Liver (tissue), 9 donors: ENCODE data around the gene ENOX2. TPM values are rescaled to one million over a fixed set of nuclear protein-coding genes. Genes with fewer than 3 reads are reported as not detected.

Experiments used
- DNase-seq: peaks from one replicate; pipeline ENCODE4 v3.0.0-alpha.2; 2017; ENCODE audit warnings: low spot score
- H3K27ac ChIP-seq, 2 donors: one replicate each; pipeline ENCODE4 v1.7.0; 2013; ENCODE audit warnings: inconsistent platforms in 2 of 2, low read length in 2 of 2, control low read depth in 1 of 2, low read depth in 1 of 2, mild to moderate bottlenecking in 1 of 2
- H3K27me3 ChIP-seq, 4 donors: one replicate each; pipeline versions ENCODE4 v1.6.1 to v1.7.0; 2013; ENCODE audit warnings: low read length in 3 of 4, inconsistent platforms in 1 of 4, mild to moderate bottlenecking in 1 of 4, moderate library complexity in 1 of 4; ENCODE audit not compliant: control insufficient read depth in 4 of 4, insufficient read depth in 4 of 4
- H3K36me3 ChIP-seq, 4 donors: one replicate each; pipeline versions ENCODE4 v1.6.1 to v1.7.0; 2013; ENCODE audit warnings: low read length in 3 of 4, mild to moderate bottlenecking in 3 of 4, low read depth in 1 of 4, moderate library complexity in 1 of 4; ENCODE audit not compliant: control insufficient read depth in 4 of 4, insufficient read depth in 3 of 4
- H3K4me1 ChIP-seq, 4 donors: one replicate each; pipeline versions ENCODE4 v1.6.1 to v1.7.0; 2013; ENCODE audit warnings: low read length in 3 of 4, mild to moderate bottlenecking in 3 of 4, moderate library complexity in 1 of 4; ENCODE audit not compliant: control insufficient read depth in 4 of 4, insufficient read depth in 4 of 4
- H3K4me3 ChIP-seq, 3 donors: one replicate each; pipeline versions ENCODE4 v1.6.1 to v1.7.0; 2013; ENCODE audit warnings: low read length in 3 of 3, control low read depth in 1 of 3, low read depth in 1 of 3, mild to moderate bottlenecking in 1 of 3
- H3K9ac ChIP-seq, 2 donors: one replicate each; pipeline ENCODE4 v1.7.0; 2013; ENCODE audit warnings: low read length in 2 of 2, mild to moderate bottlenecking in 2 of 2, moderate library complexity in 2 of 2, control low read depth in 1 of 2, low read depth in 1 of 2
- H3K9me3 ChIP-seq, 4 donors: one replicate each; pipeline versions ENCODE4 v1.6.1 to v1.7.0; 2013; ENCODE audit warnings: low read length in 3 of 4; ENCODE audit not compliant: control insufficient read depth in 4 of 4
- ATF3 ChIP-seq: IDR thresholded peaks from 2 replicates; pipeline ENCODE4 v1.6.1; 2016; ENCODE audit warnings: antibody characterized with exemption
- CTCF ChIP-seq: fragments of 150-350 bp; IDR thresholded peaks from 2 replicates; pipeline ENCODE4 v1.5.1; 2017; ENCODE audit warnings: improper control_type of control experiment, low read depth, low read length; ENCODE audit not compliant: missing input control
- EGR1 ChIP-seq, 2 donors: IDR thresholded peaks; 2 replicates each; pipeline ENCODE4 v1.6.1; 2016 to 2018; ENCODE audit warnings: antibody characterized with exemption in 2 of 2, low read depth in 2 of 2
- FOXA1 ChIP-seq: IDR thresholded peaks from 2 replicates; pipeline ENCODE4 v1.6.1; 2016; ENCODE audit warnings: antibody characterized with exemption
- FOXA2 ChIP-seq: IDR thresholded peaks from 2 replicates; pipeline ENCODE4 v1.6.1; 2016; ENCODE audit warnings: antibody characterized with exemption
- GABPA ChIP-seq, 2 donors: IDR thresholded peaks in 1 of 2; conservative IDR thresholded peaks in 1 of 2; 2 replicates each; pipeline ENCODE4 v1.6.1; 2016; ENCODE audit warnings: antibody characterized with exemption in 2 of 2, mild to moderate bottlenecking in 1 of 2, moderate library complexity in 1 of 2
- HNF4A ChIP-seq, 2 donors: conservative IDR thresholded peaks; 2 replicates each; pipeline ENCODE4 v1.6.1; 2016; ENCODE audit warnings: antibody characterized with exemption in 2 of 2, mild to moderate bottlenecking in 2 of 2
- HNF4G ChIP-seq: IDR thresholded peaks from 2 replicates; pipeline ENCODE4 v1.6.1; 2016; ENCODE audit warnings: antibody characterized with exemption
- JUND ChIP-seq, 2 donors: IDR thresholded peaks; 2 replicates each; pipeline ENCODE4 v1.6.1; 2016; ENCODE audit warnings: antibody characterized with exemption in 2 of 2
- NR2F2 ChIP-seq: IDR thresholded peaks from 2 replicates; pipeline ENCODE4 v1.6.1; 2016; ENCODE audit warnings: antibody characterized with exemption
- RAD21 ChIP-seq, 2 donors: IDR thresholded peaks; 2 replicates each; pipeline ENCODE4 v1.6.1; 2016; ENCODE audit warnings: antibody characterized with exemption in 2 of 2, mild to moderate bottlenecking in 2 of 2
- RXRA ChIP-seq, 2 donors: IDR thresholded peaks; 2 replicates each; pipeline ENCODE4 v1.6.1; 2017 to 2018; ENCODE audit warnings: antibody characterized with exemption in 2 of 2, mild to moderate bottlenecking in 1 of 2
- SP1 ChIP-seq: IDR thresholded peaks from 2 replicates; pipeline ENCODE4 v1.6.1; 2018; ENCODE audit warnings: antibody characterized with exemption, mild to moderate bottlenecking
- TAF1 ChIP-seq: conservative IDR thresholded peaks from 2 replicates; pipeline ENCODE4 v1.6.1; 2016; ENCODE audit warnings: antibody characterized with exemption, mild to moderate bottlenecking
- YY1 ChIP-seq: IDR thresholded peaks from 2 replicates; pipeline ENCODE4 v1.6.1; 2016; ENCODE audit warnings: antibody characterized with exemption, mild to moderate bottlenecking
- WGBS: extraction: QIAGEN DNeasy Blood & Tissue Kit; methylation state at CpG from one replicate; pipeline ENCODE4 v1.1.7; 2013; 5-methylcytosine and 5-hydroxymethylcytosine counted together
- polyA plus RNA-seq, 2 donors: library from polyadenylated mRNA; stranded (reverse) in 1 of 2; unstranded in 1 of 2; fragments of 200-250 nt in 1 of 2; fragments of >200 nt in 1 of 2; fragmentation: Nextera tagmentation in 1 of 2; extraction: Ambion mirVana in 1 of 2; gene quantifications; one replicate each; pipeline versions ENCODE4 v1.2.1 to v1.2.3, GENCODE V29; 2013 to 2015
- total RNA-seq, 2 donors: library from RNA; depleted of rRNA; stranded (reverse); fragments of >200 nt; gene quantifications; one replicate each; pipeline ENCODE4 v1.2.3, GENCODE V29; 2014
- TF ChIP-seq, protein P1 (sequence below): IDR thresholded peaks from 2 replicates; pipeline ENCODE4 v1.6.1; 2016; ENCODE audit warnings: antibody characterized with exemption
- TF ChIP-seq, protein P2 (sequence below): IDR thresholded peaks from 2 replicates; pipeline ENCODE4 v1.6.1; 2016; ENCODE audit warnings: antibody characterized with exemption, mild to moderate bottlenecking
- TF ChIP-seq, protein P3 (sequence below): IDR thresholded peaks from 2 replicates; pipeline ENCODE4 v1.6.1; 2016; ENCODE audit warnings: antibody characterized with exemption
- donor health status: healthy.
- donor health status: healthy.
- donor health status: healthy.
- donor health status: healthy.
- donor health status: healthy.

The ENOX2 gene
- total and polyA plus RNA-seq, 4 donors, result 5.0 to 11.5 (median 6.5) TPM

- no peaks in the 10 kb centered on the region for H3K4me1 ChIP-seq
- no peak for DNase-seq
- H3K9ac ChIP-seq, result no peak overlapping the region
- peaks cover 0 to 5% (median 0%) of the 10 kb centered on the region in 4 donors for H3K36me3 ChIP-seq
- WGBS, result 95% methylated on average over 1 of the region's 1 CpG
- H3K27me3 ChIP-seq, result no peaks in the 10 kb centered on the region
- no peak for TF ChIP-seq HNF4G
- no peak for TF ChIP-seq GABPA (IDR thresholded peaks at IDR 0.05 in 1 of 2, conservative IDR thresholded peaks at IDR 0.05 in 1 of 2)
- TF ChIP-seq, protein P1, sequence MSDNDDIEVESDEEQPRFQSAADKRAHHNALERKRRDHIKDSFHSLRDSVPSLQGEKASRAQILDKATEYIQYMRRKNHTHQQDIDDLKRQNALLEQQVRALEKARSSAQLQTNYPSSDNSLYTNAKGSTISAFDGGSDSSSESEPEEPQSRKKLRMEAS, result no peak
- TF ChIP-seq CTCF, result no peak
- TF ChIP-seq, protein P2, sequence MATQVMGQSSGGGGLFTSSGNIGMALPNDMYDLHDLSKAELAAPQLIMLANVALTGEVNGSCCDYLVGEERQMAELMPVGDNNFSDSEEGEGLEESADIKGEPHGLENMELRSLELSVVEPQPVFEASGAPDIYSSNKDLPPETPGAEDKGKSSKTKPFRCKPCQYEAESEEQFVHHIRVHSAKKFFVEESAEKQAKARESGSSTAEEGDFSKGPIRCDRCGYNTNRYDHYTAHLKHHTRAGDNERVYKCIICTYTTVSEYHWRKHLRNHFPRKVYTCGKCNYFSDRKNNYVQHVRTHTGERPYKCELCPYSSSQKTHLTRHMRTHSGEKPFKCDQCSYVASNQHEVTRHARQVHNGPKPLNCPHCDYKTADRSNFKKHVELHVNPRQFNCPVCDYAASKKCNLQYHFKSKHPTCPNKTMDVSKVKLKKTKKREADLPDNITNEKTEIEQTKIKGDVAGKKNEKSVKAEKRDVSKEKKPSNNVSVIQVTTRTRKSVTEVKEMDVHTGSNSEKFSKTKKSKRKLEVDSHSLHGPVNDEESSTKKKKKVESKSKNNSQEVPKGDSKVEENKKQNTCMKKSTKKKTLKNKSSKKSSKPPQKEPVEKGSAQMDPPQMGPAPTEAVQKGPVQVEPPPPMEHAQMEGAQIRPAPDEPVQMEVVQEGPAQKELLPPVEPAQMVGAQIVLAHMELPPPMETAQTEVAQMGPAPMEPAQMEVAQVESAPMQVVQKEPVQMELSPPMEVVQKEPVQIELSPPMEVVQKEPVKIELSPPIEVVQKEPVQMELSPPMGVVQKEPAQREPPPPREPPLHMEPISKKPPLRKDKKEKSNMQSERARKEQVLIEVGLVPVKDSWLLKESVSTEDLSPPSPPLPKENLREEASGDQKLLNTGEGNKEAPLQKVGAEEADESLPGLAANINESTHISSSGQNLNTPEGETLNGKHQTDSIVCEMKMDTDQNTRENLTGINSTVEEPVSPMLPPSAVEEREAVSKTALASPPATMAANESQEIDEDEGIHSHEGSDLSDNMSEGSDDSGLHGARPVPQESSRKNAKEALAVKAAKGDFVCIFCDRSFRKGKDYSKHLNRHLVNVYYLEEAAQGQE, result no peak
- TF ChIP-seq FOXA1, result no peak
- no peak for TF ChIP-seq YY1
- TF ChIP-seq RXRA (IDR thresholded peaks at IDR 0.05), result no peak
- TF ChIP-seq EGR1 (IDR thresholded peaks at IDR 0.05; ENCODE audit: low read depth in 2 of 2), result no peak
- TF ChIP-seq ATF3, result no peak
- no peak for TF ChIP-seq HNF4A (conservative IDR thresholded peaks at IDR 0.05)
- TF ChIP-seq NR2F2, result no peak
- no peak for TF ChIP-seq SP1
- TF ChIP-seq, protein P3, sequence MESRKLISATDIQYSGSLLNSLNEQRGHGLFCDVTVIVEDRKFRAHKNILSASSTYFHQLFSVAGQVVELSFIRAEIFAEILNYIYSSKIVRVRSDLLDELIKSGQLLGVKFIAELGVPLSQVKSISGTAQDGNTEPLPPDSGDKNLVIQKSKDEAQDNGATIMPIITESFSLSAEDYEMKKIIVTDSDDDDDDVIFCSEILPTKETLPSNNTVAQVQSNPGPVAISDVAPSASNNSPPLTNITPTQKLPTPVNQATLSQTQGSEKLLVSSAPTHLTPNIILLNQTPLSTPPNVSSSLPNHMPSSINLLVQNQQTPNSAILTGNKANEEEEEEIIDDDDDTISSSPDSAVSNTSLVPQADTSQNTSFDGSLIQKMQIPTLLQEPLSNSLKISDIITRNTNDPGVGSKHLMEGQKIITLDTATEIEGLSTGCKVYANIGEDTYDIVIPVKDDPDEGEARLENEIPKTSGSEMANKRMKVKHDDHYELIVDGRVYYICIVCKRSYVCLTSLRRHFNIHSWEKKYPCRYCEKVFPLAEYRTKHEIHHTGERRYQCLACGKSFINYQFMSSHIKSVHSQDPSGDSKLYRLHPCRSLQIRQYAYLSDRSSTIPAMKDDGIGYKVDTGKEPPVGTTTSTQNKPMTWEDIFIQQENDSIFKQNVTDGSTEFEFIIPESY, result no peak
- TF ChIP-seq FOXA2, result no peak
- TF ChIP-seq JUND (IDR thresholded peaks at IDR 0.05), result no peak
- no peak for TF ChIP-seq TAF1
- no peak for TF ChIP-seq RAD21 (IDR thresholded peaks at IDR 0.05)
- peaks cover 0 to 2% (median 0%) of the 10 kb centered on the region in 4 donors for H3K9me3 ChIP-seq
- no peak overlapping the region for H3K27ac ChIP-seq
- no peak overlapping the region for H3K4me3 ChIP-seq
These were observed 45.8 kb downstream of the ENOX2 start for GRCh38 chrX:130857207-130857606.
